Left ventricle myocardium superior (tissue), 1 donor: Measurements from ENCODE around the gene PRR30. TPM values are rescaled to one million over a fixed set of nuclear protein-coding genes. Genes with fewer than 3 reads are reported as not detected.
"Not testable (repeated sequence)": the region's sequence is repeated elsewhere in the genome, so short reads cannot be mapped to it uniquely, and the experiment has no call there.

Source experiments
- ATAC-seq: fragments of 200-7000 bp; cut with Tn5 transposase; one replicate; pipeline ENCODE4 v1.9.1; 2020; ENCODE audit warnings: mild to moderate bottlenecking, moderate library complexity
- DNase-seq: peaks from one replicate; pipeline ENCODE4 v3.0.0-alpha.2; 2020
- intact Hi-C: fragments of 100-400 bp; cut with micrococcal nuclease; formaldehyde crosslinking; loops from one replicate; pipeline ENCODE4 v1.11.0; 2022
- total RNA-seq: library from RNA; stranded (reverse); fragmentation: NEBNext Ultra II Directional; extraction: Animal tissue kit (Norgen Biotek cat#: 25700); gene quantifications from one replicate; pipeline ENCODE4 v1.2.1, GENCODE V29; 2021
- donor health status: DM: no; HTN: yes; CAD: no; lungs with severe emphysema.

PRR30 gene
- total RNA-seq, 1 donor from 2014 or later, result not detected

- ATAC-seq, intact Hi-C loops, DNase-seq: not testable (repeated sequence)
These were observed 28.4 kb downstream of the PRR30 start for GRCh38 chr2:27110603-27111352.

- ATAC-seq (no peak), DNase-seq (no peak)
- intact Hi-C loops, result no loop called here
These were observed 30.1 kb downstream of the PRR30 start for GRCh38 chr2:27109083-27109482.

GRCh38 chr2:27108221-27108620 is 31.0 kb downstream of the PRR30 start:
- no peak for ATAC-seq
- DNase-seq, result no peak
- intact Hi-C loops, result no loop called here

GRCh38 chr2:27105981-27106380 is 33.2 kb downstream of the PRR30 start:
- ATAC-seq (no peak), DNase-seq (no peak)
- intact Hi-C loops, result no loop called here

GRCh38 chr2:27102329-27102728 is 36.9 kb downstream of the PRR30 start:
- DNase-seq (no peak), ATAC-seq (no peak)
- intact Hi-C loops, result no loop called here

GRCh38 chr2:27100036-27100435 is 39.2 kb downstream of the PRR30 start:
- DNase-seq (no peak), ATAC-seq (no peak)
- intact Hi-C loops, result no loop called here

- DNase-seq (no peak), ATAC-seq (no peak)
- intact Hi-C loops, result loop anchor here (10.0 kb wide), 2 partner anchors 85 to 185 kb away; partner anchors contain the start of gene TRIM54
These were observed 39.8 kb downstream of the PRR30 start for GRCh38 chr2:27099334-27099955.

- intact Hi-C loops, result loop anchor here (10.0 kb wide), 2 partner anchors 87 to 187 kb away; partner anchors contain the start of gene TRIM54
- DNase-seq, result no peak
- ATAC-seq, result no peak
These were observed 41.9 kb downstream of the PRR30 start for GRCh38 chr2:27097341-27097740.

- ATAC-seq (peak; percentile 16), DNase-seq (no peak)
- intact Hi-C loops, result loop anchor here (10.0 kb wide), 2 partner anchors 88 to 188 kb away; partner anchors contain the start of gene TRIM54
These were observed 42.4 kb downstream of the PRR30 start for GRCh38 chr2:27096748-27097297.

- peak; percentile 87 for ATAC-seq
- DNase-seq, result peak; percentile 70
- intact Hi-C loops, result loop anchor here (10.0 kb wide), 2 partner anchors 89 to 189 kb away; partner anchors contain the start of gene TRIM54
These were observed 43.2 kb downstream of the PRR30 start for GRCh38 chr2:27095745-27096651.

GRCh38 chr2:27095427-27095744 is 43.8 kb downstream of the PRR30 start:
- DNase-seq (no peak), ATAC-seq (no peak)
- intact Hi-C loops, result loop anchor here (10.0 kb wide), 2 partner anchors 89 to 189 kb away; partner anchors contain the start of gene TRIM54

GRCh38 chr2:27094353-27094984 is 44.7 kb downstream of the PRR30 start:
- intact Hi-C loops, result loop anchor here (10.0 kb wide), 2 partner anchors 90 to 190 kb away; partner anchors contain the start of gene TRIM54
- ATAC-seq (no peak), DNase-seq (no peak)

GRCh38 chr2:27093430-27094352 is 45.5 kb downstream of the PRR30 start:
- ATAC-seq (no peak), DNase-seq (no peak)
- intact Hi-C loops, result loop anchor here (10.0 kb wide), 2 partner anchors 91 to 191 kb away; partner anchors contain the start of gene TRIM54

GRCh38 chr2:27092696-27093429 is 46.3 kb downstream of the PRR30 start:
- intact Hi-C loops, result loop anchor here (10.0 kb wide), 2 partner anchors 92 to 192 kb away; partner anchors contain the start of gene TRIM54
- ATAC-seq (no peak), DNase-seq (no peak)

GRCh38 chr2:27091746-27092695 is 47.2 kb downstream of the PRR30 start:
- DNase-seq (no peak), ATAC-seq (no peak)
- intact Hi-C loops, result loop anchor here (10.0 kb wide), 2 partner anchors 93 to 193 kb away; partner anchors contain the start of gene TRIM54
